Lower leg skin (tissue), 3 donors: ENCODE data around the gene QPRT.

Experiments
- CTCF ChIP-seq, 3 donors: fragments of 450-650 bp; IDR thresholded peaks; one replicate each; pipeline ENCODE4 v1.5.1; 2016; ENCODE audit warnings: antibody characterized with exemption in 3 of 3, mild to moderate bottlenecking in 3 of 3, moderate library complexity in 2 of 3
- POLR2A ChIP-seq, 2 donors: fragments of 450-650 bp; IDR thresholded peaks; one replicate each; pipeline ENCODE4 v1.6.1; 2016 to 2017; ENCODE audit warnings: antibody characterized with exemption in 2 of 2, mild to moderate bottlenecking in 1 of 2, moderate library complexity in 1 of 2

GRCh38 chr16:29656688-29657523 is 22.1 kb upstream of the QPRT start:
- TF ChIP-seq CTCF (IDR thresholded peaks at IDR 0.05) = no peak
- TF ChIP-seq POLR2A (IDR thresholded peaks at IDR 0.05) = no peak
